Rectal smooth muscle tissue (tissue), 1 donor: Measurements from ENCODE around the gene CDKAL1.

Experiments used
- H3K27ac ChIP-seq: one replicate; pipeline ENCODE4 v1.7.0; 2013; ENCODE audit warnings: low read depth, low read length, inconsistent platforms
- H3K27me3 ChIP-seq: one replicate; pipeline ENCODE4 v1.7.0; 2013; ENCODE audit warnings: low read length; ENCODE audit not compliant: control insufficient read depth, insufficient read depth
- H3K36me3 ChIP-seq: one replicate; pipeline ENCODE4 v1.7.0; 2013; ENCODE audit warnings: low read length; ENCODE audit not compliant: control insufficient read depth, insufficient read depth
- H3K4me1 ChIP-seq: one replicate; pipeline ENCODE4 v1.7.0; 2013; ENCODE audit warnings: low read length; ENCODE audit not compliant: control insufficient read depth, insufficient read depth
- H3K4me3 ChIP-seq: one replicate; pipeline ENCODE4 v1.7.0; 2013; ENCODE audit warnings: low read length
- H3K9ac ChIP-seq: one replicate; pipeline ENCODE4 v1.7.0; 2013; ENCODE audit warnings: low read length

The CDKAL1 gene

GRCh38 chr6:20927130-20927860 is 393.0 kb downstream of the CDKAL1 start:
- Histone ChIP-seq H3K27ac (no peak overlapping the region), H3K4me1 (no peaks in the 10 kb centered on the region), H3K36me3 (no peaks in the 10 kb centered on the region), H3K4me3 (no peak overlapping the region), H3K27me3 (no peaks in the 10 kb centered on the region), H3K9ac (no peak overlapping the region)

- Histone ChIP-seq H3K4me1 (no peaks in the 10 kb centered on the region), H3K27me3 (no peaks in the 10 kb centered on the region), H3K9ac (no peak overlapping the region), H3K36me3 (no peaks in the 10 kb centered on the region), H3K27ac (no peak overlapping the region), H3K4me3 (no peak overlapping the region)
Measured at GRCh38 chr6:20929283-20929682, 395.0 kb downstream of the CDKAL1 start.

- Histone ChIP-seq H3K4me3 (no peak overlapping the region), H3K9ac (no peak overlapping the region), H3K4me1 (no peaks in the 10 kb centered on the region), H3K36me3 (no peaks in the 10 kb centered on the region), H3K27ac (no peak overlapping the region), H3K27me3 (no peaks in the 10 kb centered on the region)
Measured at GRCh38 chr6:20931093-20931492, 396.8 kb downstream of the CDKAL1 start.

- no peaks in the 10 kb centered on the region for H3K36me3 ChIP-seq
- no peaks in the 10 kb centered on the region for H3K4me1 ChIP-seq
- no peak overlapping the region for H3K27ac ChIP-seq
- H3K4me3 ChIP-seq = no peak overlapping the region
- no peaks in the 10 kb centered on the region for H3K27me3 ChIP-seq
- H3K9ac ChIP-seq = no peak overlapping the region
Measured at GRCh38 chr6:20931772-20932171, 397.5 kb downstream of the CDKAL1 start.

- Histone ChIP-seq H3K36me3 (no peaks in the 10 kb centered on the region), H3K27me3 (no peaks in the 10 kb centered on the region), H3K27ac (no peak overlapping the region), H3K4me1 (no peaks in the 10 kb centered on the region), H3K4me3 (no peak overlapping the region), H3K9ac (no peak overlapping the region)
Measured at GRCh38 chr6:20932284-20932683, 398.0 kb downstream of the CDKAL1 start.

GRCh38 chr6:20933057-20933788 is 399.0 kb downstream of the CDKAL1 start:
- no peaks in the 10 kb centered on the region for H3K4me1 ChIP-seq
- no peak overlapping the region for H3K27ac ChIP-seq
- no peak overlapping the region for H3K4me3 ChIP-seq
- no peaks in the 10 kb centered on the region for H3K36me3 ChIP-seq
- H3K27me3 ChIP-seq = no peaks in the 10 kb centered on the region
- no peak overlapping the region for H3K9ac ChIP-seq

- no peak overlapping the region for H3K4me3 ChIP-seq
Measured at GRCh38 chr6:20936949-20937348, 402.7 kb downstream of the CDKAL1 start.

GRCh38 chr6:20939161-20939775 is 405.0 kb downstream of the CDKAL1 start:
- H3K27ac ChIP-seq = no peak overlapping the region
- H3K4me3 ChIP-seq = no peak overlapping the region
- H3K9ac ChIP-seq = no peak overlapping the region
- H3K4me1 ChIP-seq = no peaks in the 10 kb centered on the region
- H3K27me3 ChIP-seq = no peaks in the 10 kb centered on the region
- no peaks in the 10 kb centered on the region for H3K36me3 ChIP-seq

More at GRCh38 chr6:20936949-20937348, 402.7 kb downstream of the CDKAL1 start:
- no peaks in the 10 kb centered on the region for H3K36me3 ChIP-seq
- H3K9ac ChIP-seq = no peak overlapping the region
- no peaks in the 10 kb centered on the region for H3K4me1 ChIP-seq
- H3K27ac ChIP-seq = no peak overlapping the region
- H3K27me3 ChIP-seq = no peaks in the 10 kb centered on the region

GRCh38 chr6:20943040-20943627 is 408.9 kb downstream of the CDKAL1 start:
- Histone ChIP-seq H3K36me3 (no peaks in the 10 kb centered on the region), H3K4me1 (no peaks in the 10 kb centered on the region), H3K27me3 (no peaks in the 10 kb centered on the region), H3K27ac (no peak overlapping the region), H3K4me3 (no peak overlapping the region), H3K9ac (no peak overlapping the region)

GRCh38 chr6:20943922-20944321 is 409.7 kb downstream of the CDKAL1 start:
- no peaks in the 10 kb centered on the region for H3K36me3 ChIP-seq
- no peak overlapping the region for H3K4me3 ChIP-seq
- H3K27ac ChIP-seq = no peak overlapping the region
- no peak overlapping the region for H3K9ac ChIP-seq
- no peaks in the 10 kb centered on the region for H3K4me1 ChIP-seq
- no peaks in the 10 kb centered on the region for H3K27me3 ChIP-seq

GRCh38 chr6:20946022-20946421 is 411.8 kb downstream of the CDKAL1 start:
- no peak overlapping the region for H3K27ac ChIP-seq
- H3K9ac ChIP-seq = no peak overlapping the region
- H3K27me3 ChIP-seq = no peaks in the 10 kb centered on the region
- no peaks in the 10 kb centered on the region for H3K36me3 ChIP-seq
- no peaks in the 10 kb centered on the region for H3K4me1 ChIP-seq
- no peak overlapping the region for H3K4me3 ChIP-seq

GRCh38 chr6:20946890-20947289 is 412.6 kb downstream of the CDKAL1 start:
- no peak overlapping the region for H3K27ac ChIP-seq
- H3K4me3 ChIP-seq = no peak overlapping the region
- no peaks in the 10 kb centered on the region for H3K36me3 ChIP-seq
- no peaks in the 10 kb centered on the region for H3K27me3 ChIP-seq
- no peak overlapping the region for H3K9ac ChIP-seq
- no peaks in the 10 kb centered on the region for H3K4me1 ChIP-seq
